Measurements from ENCODE around the gene MYH15. TPM values are rescaled to one million over a fixed set of nuclear protein-coding genes. Genes with fewer than 3 reads are reported as not detected.
A peak's percentile ranks its signal among the peaks of the same experiment; 100 is the strongest.

Gene MYH15
- total and polyA plus RNA-seq, 2 of the 4 experiments (the other 2 are of a cell fraction) = 0.10 to 0.36 TPM

- H3K23ac ChIP-seq (ENCODE audit: low read depth, low read length) = no peak overlapping the region
- H2BK15ac ChIP-seq (ENCODE audit: low read depth, low read length) = no peak overlapping the region
- no peak overlapping the region for H2BK120ac ChIP-seq (ENCODE audit: low read depth, low read length)
- H3K56ac ChIP-seq (ENCODE audit: extremely low read depth, insufficient read depth, low read length) = no peak overlapping the region
- H2BK5ac ChIP-seq (ENCODE audit: low read depth, low read length, poor library complexity, severe bottlenecking) = no peak overlapping the region
- no peak overlapping the region for H2AFZ ChIP-seq (replicated peaks; ENCODE audit: low read length, poor library complexity)
- peak; percentile 61 for ATAC-seq (ENCODE audit: low read depth)
- H2AK5ac ChIP-seq (ENCODE audit: low read depth, low read length) = no peak overlapping the region
- intact Hi-C loops (cut with micrococcal nuclease) (no loop called here), dilution Hi-C loops (cut with HindIII; ENCODE audit: low sequenced_read_pairs, unreplicated experiment) (no loop called here), in situ Hi-C loops (cut with MboI; ENCODE audit: low sequenced_read_pairs) (no loop called here)
- H4K8ac ChIP-seq (ENCODE audit: low read depth in 2 of 2, low read length in 2 of 2) = no peak overlapping the region
- H3K9me1 ChIP-seq (ENCODE audit: insufficient read depth, low read length) = no peaks in the 10 kb centered on the region
- ChIA-PET POLR2A (ENCODE audit: unreplicated experiment) (no interaction called here), CTCF (interaction anchor here (0.8 kb wide), 1 partner anchor 16 kb away, joined by 3 read pairs; no protein-coding TSS in a partner anchor)
- H3K9ac ChIP-seq (ENCODE audit: low read depth, low read length) = no peak overlapping the region
- no peaks in the 10 kb centered on the region for H4K20me1 ChIP-seq (ENCODE audit: insufficient read depth, low read length)
- H3K14ac ChIP-seq (replicated peaks; ENCODE audit: low read depth, low read length) = no peak overlapping the region
- H4K5ac ChIP-seq (ENCODE audit: low read depth, low read length) = no peak overlapping the region
- DNase-seq = peak; percentile 91
- no peaks in the 10 kb centered on the region; the same call in 1 of the 2 replicates for H3K4me1 ChIP-seq (ENCODE audit: control insufficient read depth, insufficient read depth, low read length)
- no peak overlapping the region for H3K4me2 ChIP-seq (ENCODE audit: low read depth, low read length)
- no peaks in the 10 kb centered on the region for H3K36me3 ChIP-seq (ENCODE audit: control insufficient read depth, insufficient read depth, low read length)
- H2AK9ac ChIP-seq (replicated peaks; ENCODE audit: low read depth, low read length, poor library complexity) = no peak overlapping the region
- BruUV-seq (replicated peaks) = no TSS peak
- H3K79me1 ChIP-seq (ENCODE audit: low read depth in 1 of 2, low read length in 2 of 2) = no peaks in the 10 kb centered on the region
- no peak overlapping the region for H3K4me3 ChIP-seq (ENCODE audit: insufficient read depth, low read depth, low read length)
- TF ChIP-seq ELK1 (IDR thresholded peaks at IDR 0.05; ENCODE audit: borderline replicate concordance, low read depth, low read length) (no peak), FOS (IDR thresholded peaks at IDR 0.05; ENCODE audit: low read depth, low read length) (peak; percentile 58), CEBPB (IDR thresholded peaks at IDR 0.05; ENCODE audit: low read depth, low read length) (peak; percentile 86), MXI1 (IDR thresholded peaks at IDR 0.05; ENCODE audit: borderline replicate concordance, low read depth, low read length) (no peak), MAFK (IDR thresholded peaks at IDR 0.05; ENCODE audit: low read depth, low read length) (no peak), RFX5 (IDR thresholded peaks at IDR 0.05; ENCODE audit: low read depth, low read length) (no peak), RAD21 (IDR thresholded peaks at IDR 0.05; ENCODE audit: low read length) (no peak)
- no peak overlapping the region for H3K27ac ChIP-seq (ENCODE audit: insufficient read depth, low read length)
- no peak overlapping the region for H2BK20ac ChIP-seq (ENCODE audit: low read depth, low read length)
- no peak overlapping the region for H3K4ac ChIP-seq (ENCODE audit: low read depth, low read length)
- no peak overlapping the region for H4K91ac ChIP-seq (ENCODE audit: insufficient read depth, low read depth, low read length)
- no peaks in the 10 kb centered on the region for H3K9me3 ChIP-seq (ENCODE audit: control insufficient read depth, insufficient read depth, low read length)
- no peak overlapping the region for H3K18ac ChIP-seq (ENCODE audit: low read depth, low read length)
- no CpG with 5 or more reads among the region's 2 CpGs for WGBS, 2 experiments (ENCODE audit: extremely low coverage in 2 of 2, insufficient read length in 1 of 2)
- H3K27me3 ChIP-seq (ENCODE audit: control insufficient read depth, insufficient read depth, low read length) = no peaks in the 10 kb centered on the region
These were observed 89.5 kb downstream of the MYH15 start for GRCh38 chr3:108420926-108421325.

All from IMR-90 (cell line).